ENCODE data around the gene CDK14. TPM values are rescaled to one million over a fixed set of nuclear protein-coding genes. Genes with fewer than 3 reads are reported as not detected.
A peak's percentile ranks its signal among the peaks of the same experiment; 100 is the strongest.

Gene CDK14
- total and polyA plus RNA-seq, 2 donors (not counting 1 experiment from before 2014, with no cell fraction given) = 42.1 to 167 TPM

- no peak overlapping the region for H2AFZ ChIP-seq (ENCODE audit: insufficient read depth, low read depth, low read length, poor library complexity, severe bottlenecking)
- ChIA-PET POLR2A (no interaction called here), CTCF (interaction anchor here (0.9 kb wide), 1 partner anchor 175 kb away, joined by 3 read pairs; no protein-coding TSS in a partner anchor)
- H3K4me2 ChIP-seq (replicated peaks; ENCODE audit: low read depth, low read length, poor library complexity, severe bottlenecking) = no peak overlapping the region
- WGBS (ENCODE audit: insufficient coverage) = 97% methylated on average over 3 of the region's 5 CpGs
- H4K20me1 ChIP-seq (ENCODE audit: control insufficient read depth, insufficient read depth, low read length, poor library complexity, severe bottlenecking) = no peaks in the 10 kb centered on the region
- intact Hi-C loops (cut with micrococcal nuclease) = no loop called here
- Mint-ChIP-seq H3K4me1 (peaks cover 22% of the 10 kb centered on the region), H3K9me3 (ENCODE audit: insufficient read depth) (no peaks in the 10 kb centered on the region), H3K27me3 (no peaks in the 10 kb centered on the region), H3K27ac (peak overlapping the region; percentile 37), H3K4me3 (no peak overlapping the region)
- H3K4me1 ChIP-seq (ENCODE audit: control insufficient read depth in 2 of 2, insufficient read depth in 2 of 2, low read length in 2 of 2) = no peaks in the 10 kb centered on the region
- no peaks in the 10 kb centered on the region for H3K9me3 ChIP-seq (ENCODE audit: control extremely low read depth in 1 of 3, control insufficient read depth in 2 of 3, insufficient read depth in 1 of 3, low read length in 2 of 3)
- no peaks in the 10 kb centered on the region for H3K27me3 ChIP-seq (replicated peaks in 1 of 4; ENCODE audit: control extremely low read depth in 1 of 4, control insufficient read depth in 3 of 4, insufficient read depth in 4 of 4, low read length in 3 of 4)
- H3K79me2 ChIP-seq (ENCODE audit: control insufficient read depth, insufficient read depth, low read length) = no peaks in the 10 kb centered on the region
- no peak for TF ChIP-seq EZH2 (IDR thresholded peaks at IDR 0.05; ENCODE audit: borderline replicate concordance, insufficient read depth, low read depth, low read length, poor library complexity, severe bottlenecking)
- no peak overlapping the region for H3K9ac ChIP-seq (ENCODE audit: low read length)
- ATAC-seq (ENCODE audit: low read depth) = no peak
- H3K27ac ChIP-seq (ENCODE audit: low read length in 2 of 2) = no peak overlapping the region
- peaks cover 1 to 5% of the 10 kb centered on the region in 2 experiments for H3K36me3 ChIP-seq (replicated peaks in 1 of 2; ENCODE audit: control extremely low read depth in 1 of 2, control insufficient read depth in 1 of 2, extremely low read depth in 1 of 2, insufficient read depth in 2 of 2, low read length in 1 of 2)
- DNase-seq = no peak
- H3K4me3 ChIP-seq (ENCODE audit: control extremely low read depth in 1 of 5, extremely low read depth in 1 of 5, insufficient read depth in 1 of 5, low read depth in 2 of 5, low read length in 4 of 5) = no peak overlapping the region
Observed at GRCh38 chr7:90945104-90945787, 349.1 kb downstream of the CDK14 start.

GRCh38 chr7:90946730-90947501, 350.8 kb downstream of the CDK14 start:
- H3K27ac Mint-ChIP-seq = no peak overlapping the region
- H3K27me3 ChIP-seq (replicated peaks in 1 of 4; ENCODE audit: control extremely low read depth in 1 of 4, control insufficient read depth in 3 of 4, insufficient read depth in 4 of 4, low read length in 3 of 4) = no peaks in the 10 kb centered on the region
- peaks cover 22% of the 10 kb centered on the region for H3K4me1 Mint-ChIP-seq
- no peaks in the 10 kb centered on the region for H3K4me1 ChIP-seq (ENCODE audit: control insufficient read depth in 2 of 2, insufficient read depth in 2 of 2, low read length in 2 of 2)
- no peak overlapping the region for H3K27ac ChIP-seq (ENCODE audit: low read length in 2 of 2)
- H3K27me3 Mint-ChIP-seq = no peaks in the 10 kb centered on the region
- POLR2A ChIA-PET = no interaction called here
- no peaks in the 10 kb centered on the region for H3K79me2 ChIP-seq (ENCODE audit: control insufficient read depth, insufficient read depth, low read length)
- H3K4me3 ChIP-seq (ENCODE audit: control extremely low read depth in 1 of 5, extremely low read depth in 1 of 5, insufficient read depth in 1 of 5, low read depth in 2 of 5, low read length in 4 of 5) = no peak overlapping the region
- no peaks in the 10 kb centered on the region for H3K9me3 Mint-ChIP-seq (ENCODE audit: insufficient read depth)
- no peak for TF ChIP-seq CTCF (IDR thresholded peaks at IDR 0.05)
- TF ChIP-seq EZH2 (IDR thresholded peaks at IDR 0.05; ENCODE audit: borderline replicate concordance, insufficient read depth, low read depth, low read length, poor library complexity, severe bottlenecking) = no peak
- no peaks in the 10 kb centered on the region for H4K20me1 ChIP-seq (ENCODE audit: control insufficient read depth, insufficient read depth, low read length, poor library complexity, severe bottlenecking)
- H3K9ac ChIP-seq (ENCODE audit: low read length) = no peak overlapping the region
- intact Hi-C loops (cut with micrococcal nuclease) = no loop called here
- 89% methylated on average over 8 of the region's 10 CpGs for WGBS (ENCODE audit: insufficient coverage)
- peaks cover 1 to 5% of the 10 kb centered on the region in 2 experiments for H3K36me3 ChIP-seq (replicated peaks in 1 of 2; ENCODE audit: control extremely low read depth in 1 of 2, control insufficient read depth in 1 of 2, extremely low read depth in 1 of 2, insufficient read depth in 2 of 2, low read length in 1 of 2)
- H3K4me3 Mint-ChIP-seq = no peak overlapping the region
- CTCF ChIA-PET = no interaction called here
- DNase-seq (no peak), ATAC-seq (ENCODE audit: low read depth) (no peak)
- H3K9me3 ChIP-seq (ENCODE audit: control extremely low read depth in 1 of 3, control insufficient read depth in 2 of 3, insufficient read depth in 1 of 3, low read length in 2 of 3) = no peaks in the 10 kb centered on the region
- H2AFZ ChIP-seq (ENCODE audit: insufficient read depth, low read depth, low read length, poor library complexity, severe bottlenecking) = no peak overlapping the region
- no peak overlapping the region for H3K4me2 ChIP-seq (replicated peaks; ENCODE audit: low read depth, low read length, poor library complexity, severe bottlenecking)
